K562 (cell line): Measurements from ENCODE around the gene NUP62. TPM values are rescaled to one million over a fixed set of nuclear protein-coding genes. Genes with fewer than 3 reads are reported as not detected.
A peak's percentile ranks its signal among the peaks of the same experiment; 100 is the strongest.

Experiments
- ATAC-seq: fragments of 200-7000 bp; cut with Tn5 transposase; 3 replicates; pipeline ENCODE4 v1.9.1; 2020; ENCODE audit warnings: moderate library complexity
- BruUV-seq: library from RNA; stranded (reverse); fragments of 400-500 nt; replicated peaks from 2 replicates; lab custom pipeline; 2021; lab: Mats Ljungman, UMichigan
- CTCF ChIA-PET: fragments of 300-600 bp; formaldehyde crosslinking; extraction: SDS; loops from one replicate; lab custom pipeline; 2021; ENCODE audit warnings: low intra/inter-chr PET ratio; lab: Yijun Ruan, JAX
- POLR2A ChIA-PET: fragments of 300-600, 350-650 bp; sonication (Branson Sonifier 250); formaldehyde crosslinking; extraction: SDS; loops from one replicate; lab custom pipeline; 2021; ENCODE audit warnings: antibody characterized with exemption, inconsistent platforms; lab: Yijun Ruan, JAX
- DNase-seq, 4 experiments: peaks; one replicate each; pipeline versions ENCODE4 v3.0.0 to v3.0.0-alpha.2; 2011 to 2018; ENCODE audit warnings: low spot score in 3 of 4, mixed read lengths in 3 of 4; ENCODE audit errors: extremely low read depth in 1 of 4
- FAIRE-seq: peaks from 2 replicates; lab custom pipeline; 2011; peaks lifted over from hg19 to GRCh38; lab: Jason Lieb, UNC
- H2AFZ ChIP-seq: 2 replicates; pipeline ENCODE4 v1.6.0; 2011; ENCODE audit warnings: low read depth, low read length, control low read depth, inconsistent platforms
- H3K27ac ChIP-seq: fragments of 200-600 bp; 3 replicates; pipeline ENCODE4 v1.8.0; 2011; ENCODE audit warnings: low read depth, mild to moderate bottlenecking, control low read depth, inconsistent platforms, low read length, moderate library complexity, mixed read lengths; ENCODE audit errors: extremely low read depth
- H3K27me3 ChIP-seq, 2 experiments: fragments of 300-600 bp in 1 of 2; 2 replicates in 1 of 2; 3 replicates in 1 of 2; pipeline versions ENCODE4 v1.6.0 to v1.8.0; 2011; ENCODE audit warnings: inconsistent platforms in 2 of 2, low read length in 2 of 2, mild to moderate bottlenecking in 1 of 2, mixed read lengths in 1 of 2, moderate library complexity in 1 of 2; ENCODE audit not compliant: control insufficient read depth in 2 of 2, insufficient read depth in 2 of 2
- H3K36me3 ChIP-seq: fragments of 300-600 bp; 3 replicates; pipeline ENCODE4 v1.8.0; 2011; ENCODE audit warnings: mild to moderate bottlenecking, low read length, inconsistent platforms; ENCODE audit not compliant: control insufficient read depth, insufficient read depth
- H3K4me1 ChIP-seq, 2 experiments: fragments of 200-600 bp in 1 of 2; replicated peaks in 1 of 2; 2 replicates in 1 of 2; 3 replicates in 1 of 2; pipeline versions ENCODE4 v1.5.1 to v1.8.0; 2011; ENCODE audit warnings: inconsistent platforms in 2 of 2, low read length in 2 of 2, mild to moderate bottlenecking in 1 of 2, mixed read lengths in 1 of 2, moderate library complexity in 1 of 2; ENCODE audit not compliant: control insufficient read depth in 2 of 2, insufficient read depth in 2 of 2
- H3K4me2 ChIP-seq: 2 replicates; pipeline ENCODE4 v1.6.1; 2011; ENCODE audit warnings: low read length, control low read depth, inconsistent platforms, mixed read lengths; ENCODE audit not compliant: insufficient read depth
- H3K4me3 ChIP-seq: fragments of 200-600 bp; sonication (generic), shearing (Covaris generic); 2 replicates; pipeline ENCODE4 v1.5.1; 2016; ENCODE audit warnings: control low read depth, inconsistent platforms
- H3K79me2 ChIP-seq: fragments of 200-600 bp; 3 replicates; pipeline ENCODE4 v1.8.0; 2011; ENCODE audit warnings: low read length, inconsistent platforms; ENCODE audit not compliant: control insufficient read depth, insufficient read depth
- H3K9ac ChIP-seq, 2 experiments: 2 replicates each; pipeline versions ENCODE4 v1.6.0 to v1.6.1; 2011; ENCODE audit warnings: low read depth in 2 of 2, low read length in 2 of 2, control low read depth in 1 of 2, inconsistent platforms in 1 of 2, mild to moderate bottlenecking in 1 of 2, mixed read lengths in 1 of 2; ENCODE audit not compliant: insufficient read depth in 1 of 2
- H3K9me1 ChIP-seq: one replicate; pipeline ENCODE4 v1.6.0; 2011; ENCODE audit warnings: inconsistent platforms, mild to moderate bottlenecking, low read length, moderate library complexity; ENCODE audit not compliant: control insufficient read depth, insufficient read depth
- H3K9me3 ChIP-seq: replicated peaks from 2 replicates; pipeline ENCODE4 v1.5.1; 2011; ENCODE audit warnings: low read depth, low read length, inconsistent platforms; ENCODE audit not compliant: control insufficient read depth, insufficient read depth
- H4K20me1 ChIP-seq: replicated peaks from 2 replicates; pipeline ENCODE4 v1.6.1; 2011; ENCODE audit warnings: low read length, inconsistent platforms, mixed read lengths; ENCODE audit not compliant: control insufficient read depth, insufficient read depth
- C11orf30 ChIP-seq: fragments of 450-650 bp; IDR thresholded peaks from 2 replicates; pipeline ENCODE4 v1.6.1; 2016; ENCODE audit warnings: low read depth, mild to moderate bottlenecking
- CBX1 ChIP-seq: sonication (generic); IDR thresholded peaks from 2 replicates; pipeline ENCODE4 v1.6.1; 2016; ENCODE audit warnings: antibody characterized with exemption, low read depth, mild to moderate bottlenecking
- CCNT2 ChIP-seq: IDR thresholded peaks from 2 replicates; pipeline ENCODE4 v1.6.1; 2011; ENCODE audit warnings: borderline replicate concordance, low read depth, mild to moderate bottlenecking, moderate library complexity, mixed read lengths, low read length; ENCODE audit not compliant: insufficient read length; ENCODE audit errors: extremely low read depth
- CHD2 ChIP-seq: IDR thresholded peaks from 2 replicates; pipeline ENCODE4 v1.6.1; 2011; ENCODE audit warnings: low read depth, low read length
- ETS2 ChIP-seq: IDR thresholded peaks from 2 replicates; pipeline ENCODE4 v1.6.1; 2016; ENCODE audit warnings: borderline replicate concordance, missing genetic modification characterization, mild to moderate bottlenecking, moderate library complexity, missing compliant biosample characterization; ENCODE audit not compliant: poor library complexity, severe bottlenecking
- FIP1L1 ChIP-seq: fragments of 200-400 bp; formaldehyde crosslinking; IDR thresholded peaks from 2 replicates; pipeline ENCODE4 v1.6.1; 2018; ENCODE audit warnings: mild to moderate bottlenecking, low read depth, low read length; ENCODE audit not compliant: poor library complexity, severe bottlenecking
- POLR2A ChIP-seq: fragments of 450-650 bp; conservative IDR thresholded peaks from 2 replicates; pipeline ENCODE4 v1.6.1; 2016
- POLR2G ChIP-seq: fragments of 200-400 bp; formaldehyde crosslinking; IDR thresholded peaks from 2 replicates; pipeline ENCODE4 v1.6.1; 2017; ENCODE audit warnings: low read depth, mild to moderate bottlenecking, antibody characterized with exemption, low read length, moderate library complexity
- RBFOX2 ChIP-seq: fragments of 200-400 bp; formaldehyde crosslinking; IDR thresholded peaks from 2 replicates; pipeline ENCODE4 v1.6.1; 2017; ENCODE audit warnings: low read depth, mild to moderate bottlenecking, low read length, moderate library complexity
- RBM22 ChIP-seq: fragments of 200-400 bp; formaldehyde crosslinking; IDR thresholded peaks from 2 replicates; pipeline ENCODE4 v1.6.1; 2018; ENCODE audit warnings: low read length, low read depth; ENCODE audit not compliant: poor library complexity, severe bottlenecking
- SIRT6 ChIP-seq: IDR thresholded peaks from one replicate; pipeline ENCODE4 v1.6.1; 2012; ENCODE audit warnings: low read depth, mild to moderate bottlenecking, control low read depth, inconsistent platforms, low read length, moderate library complexity
- SUPT5H ChIP-seq: fragments of 450-650 bp; IDR thresholded peaks from 2 replicates; pipeline ENCODE4 v1.6.1; 2016
- ZFX ChIP-seq: sonication (generic); formaldehyde crosslinking; IDR thresholded peaks from 2 replicates; pipeline ENCODE4 v1.8.0; 2022; ENCODE audit warnings: mild to moderate bottlenecking, missing genetic modification reagents, moderate library complexity
- WGBS: fragments of 100-300 bp; shearing (Covaris generic); methylation state at CpG from one replicate; pipeline ENCODE4 v1.1.6; 2016; ENCODE audit warnings: low coverage, mixed read lengths; ENCODE audit not compliant: insufficient coverage; ENCODE audit errors: missing lambda C conversion rate; 5-methylcytosine and 5-hydroxymethylcytosine counted together
- in situ Hi-C: fragments of 300-500 bp; cut with MboI; formaldehyde crosslinking; loops from 4 replicates; pipeline ENCODE4 v1.15.0; 2018; ENCODE audit warnings: inconsistent platforms, mixed read lengths
- intact Hi-C: fragments of 100-400 bp; cut with micrococcal nuclease; formaldehyde crosslinking; loops from 2 replicates; pipeline ENCODE4 v1.14.2; 2022
- polyA plus RNA-seq, 8 experiments: library from polyadenylated mRNA; depleted of rRNA in 4 of 8; stranded (reverse) in 5 of 8; unstranded in 3 of 8; fragments of >200 nt; fragmentation: Nextera tagmentation in 2 of 8; fragmentation: Illumina TruSeq in 1 of 8; extraction: Ambion mirVana in 2 of 8; extraction: Trizol in 1 of 8; gene quantifications; 2 replicates each; pipeline versions ENCODE4 v1.2.1 to v1.2.3, GENCODE V29; 2011 to 2014; ENCODE audit warnings: inconsistent platforms in 1 of 8, missing spikeins in 1 of 8
- total RNA-seq, 7 experiments: library from RNA; depleted of rRNA in 6 of 7; stranded (reverse); fragments of >200 nt in 6 of 7; fragmentation: Illumina TruSeq in 2 of 7; extraction: Trizol in 2 of 7; gene quantifications; 2 replicates each; pipeline versions ENCODE4 v1.2.1 to v1.2.3, GENCODE V29; 2011 to 2021; ENCODE audit warnings: low replicate concordance in 1 of 7
- TF ChIP-seq, protein P1 (sequence below), 3 experiments: fragments of 200-800 bp in 1 of 3; sonication (Bioruptor generic) in 1 of 3; sonication (generic) in 1 of 3; formaldehyde crosslinking in 1 of 3; IDR thresholded peaks; 2 replicates each; pipeline versions ENCODE4 v1.6.1 to v1.8.0; 2016 to 2022; ENCODE audit warnings: mild to moderate bottlenecking in 2 of 3, missing compliant biosample characterization in 2 of 3, missing genetic modification characterization in 2 of 3, missing genetic modification reagents in 1 of 3

Gene NUP62
- total and polyA plus RNA-seq, 9 of the 15 experiments (the other 6 are each of a cell fraction or from before 2014, with no cell fraction given), result 16.9 to 109 (median 66.0) TPM

DNA sequence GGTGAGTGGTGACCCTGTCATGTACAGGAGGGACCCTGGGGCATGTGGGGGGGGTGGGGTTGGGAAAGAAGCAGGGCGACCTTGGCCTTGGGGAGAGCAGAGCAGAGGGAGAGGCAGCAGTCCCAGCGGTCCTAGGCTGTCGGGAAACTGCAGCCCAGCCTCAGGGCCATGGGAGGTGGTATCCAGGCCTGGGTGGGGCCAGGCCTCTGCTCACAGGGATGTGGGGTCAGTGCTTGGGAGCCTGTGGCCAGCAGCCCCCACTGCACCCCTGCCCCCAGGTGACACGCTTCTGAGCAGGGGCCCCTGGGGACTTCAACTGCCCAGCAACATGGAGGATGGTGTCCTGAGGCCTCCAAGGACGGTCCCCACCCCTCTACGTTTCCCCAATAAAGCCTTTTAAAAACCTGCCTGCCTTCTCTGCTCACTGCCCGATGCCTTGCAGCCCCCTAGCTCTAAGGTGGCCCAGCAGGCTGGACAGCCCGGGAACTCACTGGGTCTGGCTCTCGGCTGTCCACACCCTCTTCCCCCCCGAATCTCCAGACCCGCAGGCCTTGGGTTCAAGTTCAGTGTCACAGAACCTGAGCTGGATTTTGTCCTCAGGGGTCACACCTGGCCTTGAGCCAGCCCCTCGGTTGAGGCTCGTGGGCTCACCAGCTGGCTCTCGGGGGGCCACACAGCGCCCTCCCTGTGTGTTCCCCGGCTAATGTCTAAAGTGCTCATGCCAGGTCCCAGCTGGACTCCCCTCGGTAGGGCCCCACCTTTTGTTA lies 68.8 kb downstream of the NUP62 start (continued):
- TF ChIP-seq ETS2 (tag), result no peak
- TF ChIP-seq SUPT5H, result peak; percentile 49; the same call in 1 of the 2 replicates

DNA sequence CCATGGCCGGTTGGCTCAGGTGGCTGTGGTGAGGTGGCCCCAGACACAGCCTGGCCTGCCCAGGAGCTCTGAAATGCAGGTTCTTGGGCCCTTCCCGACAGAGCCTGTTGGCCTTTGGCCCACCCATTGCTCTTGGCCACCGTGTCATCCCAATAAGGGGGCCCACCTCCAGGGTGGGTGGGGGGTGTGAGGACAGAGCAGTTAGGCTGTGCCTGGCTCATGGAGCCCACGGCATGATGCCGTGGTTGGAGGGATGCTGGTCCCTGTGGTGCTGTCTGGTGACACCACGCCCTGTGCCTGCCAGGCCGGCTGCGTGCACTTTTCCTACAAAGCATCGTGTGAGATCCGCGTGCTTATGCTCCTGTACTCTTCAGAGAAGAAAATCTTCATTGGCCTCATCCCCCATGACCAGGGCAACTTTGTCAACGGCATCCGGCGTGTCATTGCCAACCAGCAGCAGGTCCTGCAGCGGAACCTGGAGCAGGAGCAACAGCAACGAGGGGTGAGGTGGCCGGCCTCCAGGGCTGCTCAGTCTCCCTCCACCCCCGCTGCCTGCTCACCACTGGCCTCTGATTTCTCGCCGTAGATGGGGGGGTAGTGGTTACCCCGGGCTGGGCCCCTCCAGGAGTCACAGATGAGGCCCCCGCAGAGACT lies 69.5 kb downstream of the NUP62 start:
- no peak overlapping the region for H3K4me2 ChIP-seq
- peak overlapping the region in 1 of 2 experiments; percentile 40; a peak in 2 of 4 replicates for H3K9ac ChIP-seq
- peaks cover 18% of the 10 kb centered on the region for H3K79me2 ChIP-seq
- ATAC-seq (no peak), DNase-seq (no peak), FAIRE-seq (no peak)
- in situ Hi-C loops, result no loop called here
- no peak overlapping the region for H3K4me3 ChIP-seq
- no peaks in the 10 kb centered on the region for H3K9me3 ChIP-seq
- WGBS, result 85% methylated on average over 19 of the region's 22 CpGs
- peaks cover 22% of the 10 kb centered on the region; the same call in 1 of the 2 replicates for H4K20me1 ChIP-seq
- no TSS peak for BruUV-seq
- H3K9me1 ChIP-seq, result peaks cover 1% of the 10 kb centered on the region
- ChIA-PET POLR2A (interaction anchor here (0.5 to 1.0 kb wide), 3 partner anchors 8 to 279 kb away, joined by 3 to 4 read pairs (median 3); partner anchors contain the start of gene NOSIP), CTCF (no interaction called here)
- H3K4me1 ChIP-seq, result peaks cover 6 to 86% of the 10 kb centered on the region in 2 experiments; a peak in 4 of 5 replicates
- no peaks in the 10 kb centered on the region for H3K27me3 ChIP-seq
- peaks cover 97% of the 10 kb centered on the region for H3K36me3 ChIP-seq
- H3K27ac ChIP-seq, result no peak overlapping the region; the same call in 2 of the 3 replicates
- H2AFZ ChIP-seq, result no peak overlapping the region
- intact Hi-C loops, result no loop called here
- TF ChIP-seq CBX1, result peak; percentile 42; the same call in 1 of the 2 replicates
- no peak for TF ChIP-seq C11orf30
- TF ChIP-seq POLR2G, result peak; percentile 76
- TF ChIP-seq SIRT6, result peak; percentile 46
- TF ChIP-seq RBFOX2, result peak; percentile 52; the same call in 1 of the 2 replicates
- TF ChIP-seq, protein P1, sequence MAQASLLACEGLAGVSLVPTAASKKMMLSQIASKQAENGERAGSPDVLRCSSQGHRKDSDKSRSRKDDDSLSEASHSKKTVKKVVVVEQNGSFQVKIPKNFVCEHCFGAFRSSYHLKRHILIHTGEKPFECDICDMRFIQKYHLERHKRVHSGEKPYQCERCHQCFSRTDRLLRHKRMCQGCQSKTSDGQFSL (CRISPR knock-in tag; IDR thresholded peaks at IDR 0.05), result peak; percentile 55; the same call in 1 of the 2 replicates
- TF ChIP-seq, protein P1 (tag; IDR thresholded peaks at IDR 0.05), result no peak
- TF ChIP-seq CHD2, result 0 out of 2 replicates have a peak, but pooled peaks have one; percentile 15
- no peak for TF ChIP-seq ZFX (CRISPR knock-in tag)
- peak; percentile 15 for TF ChIP-seq FIP1L1
- peak; percentile 46 for TF ChIP-seq SUPT5H
- TF ChIP-seq CCNT2, result peak; percentile 23
- TF ChIP-seq RBM22, result peak; percentile 83
- TF ChIP-seq POLR2A, result peak; percentile 51
